Endodermal cell (in vitro differentiated cells): ENCODE measurements around the gene CDH23. TPM values are rescaled to one million over a fixed set of nuclear protein-coding genes. Genes with fewer than 3 reads are reported as not detected.

ENCODE experiments used
- DNase-seq: peaks from one replicate; pipeline ENCODE4 v3.0.0-alpha.2; 2017
- H3K27ac ChIP-seq: 2 replicates; pipeline ENCODE4 v1.5.1; 2013; ENCODE audit warnings: mild to moderate bottlenecking, low read depth, low read length, moderate library complexity
- H3K27me3 ChIP-seq: 2 replicates; pipeline ENCODE4 v1.6.1; 2013; ENCODE audit warnings: mild to moderate bottlenecking, low read length, moderate library complexity; ENCODE audit not compliant: insufficient read depth, control insufficient read depth, poor library complexity, severe bottlenecking
- H3K36me3 ChIP-seq: 2 replicates; pipeline ENCODE4 v1.7.0; 2013; ENCODE audit warnings: mild to moderate bottlenecking, low read length, moderate library complexity; ENCODE audit not compliant: control insufficient read depth, insufficient read depth
- H3K4me1 ChIP-seq: one replicate; pipeline ENCODE4 v1.7.0; 2013; ENCODE audit warnings: low read length; ENCODE audit not compliant: control insufficient read depth, insufficient read depth
- H3K4me3 ChIP-seq: 2 replicates; pipeline ENCODE4 v1.5.1; 2013; ENCODE audit warnings: mild to moderate bottlenecking, low read length, moderate library complexity
- H3K9ac ChIP-seq: 2 replicates; pipeline ENCODE4 v1.6.1; 2013; ENCODE audit warnings: mild to moderate bottlenecking, low read length, moderate library complexity; ENCODE audit not compliant: poor library complexity, severe bottlenecking; ENCODE audit errors: extremely low read depth
- H3K9me3 ChIP-seq: 2 replicates; pipeline ENCODE4 v1.6.1; 2013; ENCODE audit warnings: mild to moderate bottlenecking, low read length, moderate library complexity; ENCODE audit not compliant: control insufficient read depth
- H3K27ac Mint-ChIP-seq: 2 replicates; pipeline ENCODE4 v1.8.0; 2020; ENCODE audit warnings: mixed read lengths
- H3K27me3 Mint-ChIP-seq: 2 replicates; pipeline ENCODE4 v1.8.0; 2021; ENCODE audit warnings: mild to moderate bottlenecking, mixed read lengths; ENCODE audit not compliant: insufficient read depth
- H3K36me3 Mint-ChIP-seq: 2 replicates; pipeline ENCODE4 v1.8.0; 2020; ENCODE audit warnings: low read depth, mixed read lengths
- H3K4me1 Mint-ChIP-seq: 2 replicates; pipeline ENCODE4 v1.8.0; 2020; ENCODE audit warnings: mixed read lengths
- H3K4me3 Mint-ChIP-seq: 2 replicates; pipeline ENCODE4 v1.8.0; 2020; ENCODE audit warnings: mild to moderate bottlenecking, moderate library complexity, mixed read lengths
- H3K9me3 Mint-ChIP-seq: 2 replicates; pipeline ENCODE4 v1.8.0; 2020; ENCODE audit warnings: mild to moderate bottlenecking, mixed read lengths
- CTCF ChIP-seq: fragments of 200-600 bp; sonication (generic); conservative IDR thresholded peaks from 2 replicates; pipeline ENCODE4 v1.5.0; 2021; ENCODE audit warnings: antibody characterized with exemption, mild to moderate bottlenecking
- WGBS, 2 experiments: methylation state at CpG; one replicate each; pipeline versions ENCODE4 v1.1.5 to v1.1.7; 2013; ENCODE audit warnings: missing lambda C conversion rate in 2 of 2, mixed read lengths in 1 of 2; ENCODE audit not compliant: insufficient coverage in 1 of 2, insufficient read length in 1 of 2; 5-methylcytosine and 5-hydroxymethylcytosine counted together
- total RNA-seq, 2 donors: library from RNA; stranded (reverse); fragmentation: NEBNext Ultra II Directional in 1 of 2; extraction: Animal tissue kit (Norgen Biotek cat#: 25700) in 1 of 2; gene quantifications; 2 replicates in 1 of 2; 3 replicates in 1 of 2; pipeline ENCODE4 v1.2.1, GENCODE V29; 2021

CDH23 gene
- total RNA-seq, 2 donors from 2014 or later: 2.1 to 4.2 TPM

DNA sequence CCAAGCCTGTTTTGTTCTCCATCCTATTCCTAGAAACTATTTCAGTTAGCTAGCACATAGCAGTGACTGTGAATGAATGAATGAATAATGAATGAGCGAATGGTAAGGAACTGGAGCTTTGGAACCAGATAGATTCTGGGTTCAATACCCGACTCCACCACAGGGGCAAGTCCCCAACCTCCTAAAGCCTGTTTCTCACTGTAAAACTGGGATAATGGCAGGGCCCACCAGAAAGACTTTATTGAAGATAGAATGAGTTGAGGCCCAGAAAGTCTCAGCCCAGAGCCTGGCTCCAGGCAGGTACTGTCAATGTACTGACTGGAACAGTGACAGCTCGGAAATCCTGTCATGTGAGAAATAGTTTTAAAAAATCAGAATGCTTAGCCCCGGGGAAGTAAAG lies 1.1 kb upstream of the CDH23 start:
- Mint-ChIP-seq H3K36me3 (no peaks in the 10 kb centered on the region), H3K4me1 (peaks cover 5% of the 10 kb centered on the region), H3K4me3 (peak overlapping the region; percentile 49), H3K27me3 (peaks cover 83% of the 10 kb centered on the region), H3K9me3 (no peaks in the 10 kb centered on the region), H3K27ac (no peak overlapping the region)
- peaks cover 7% of the 10 kb centered on the region for H3K4me1 ChIP-seq
- H3K9ac ChIP-seq: no peak overlapping the region
- H3K36me3 ChIP-seq: no peaks in the 10 kb centered on the region
- no peak overlapping the region for H3K4me3 ChIP-seq
- H3K9me3 ChIP-seq: no peaks in the 10 kb centered on the region
- peak; percentile 52 for DNase-seq
- H3K27ac ChIP-seq: no peak overlapping the region
- TF ChIP-seq CTCF: no peak
- peaks cover 74% of the 10 kb centered on the region for H3K27me3 ChIP-seq
- WGBS, 2 experiments: 87 to 100% methylated on average over 1 to 4 of the region's 4 CpGs

- peak; percentile 90 for DNase-seq
- peak; percentile 70 for TF ChIP-seq CTCF
- no peak overlapping the region for H3K27ac Mint-ChIP-seq
- H3K27me3 Mint-ChIP-seq: peaks cover 83% of the 10 kb centered on the region
- H3K27me3 ChIP-seq: peaks cover 69% of the 10 kb centered on the region
- H3K9me3 Mint-ChIP-seq: no peaks in the 10 kb centered on the region
- peaks cover 7% of the 10 kb centered on the region for H3K4me1 ChIP-seq
- WGBS, 2 experiments: 13 to 21% methylated on average over 14 to 46 of the region's 46 CpGs
- H3K27ac ChIP-seq: no peak overlapping the region
- H3K9ac ChIP-seq: no peak overlapping the region
- peaks cover 5% of the 10 kb centered on the region for H3K4me1 Mint-ChIP-seq
- no peaks in the 10 kb centered on the region for H3K9me3 ChIP-seq
- peak overlapping the region; percentile 49 for H3K4me3 Mint-ChIP-seq
- H3K4me3 ChIP-seq: peak overlapping the region; percentile 75
- H3K36me3 ChIP-seq: no peaks in the 10 kb centered on the region
- H3K36me3 Mint-ChIP-seq: no peaks in the 10 kb centered on the region
These were observed 523 bp upstream of the CDH23 start for GRCh38 chr10:71396084-71396710.

- Histone ChIP-seq H3K4me3 (peak overlapping the region; percentile 71), H3K9ac (no peak overlapping the region), H3K27me3 (peaks cover 55% of the 10 kb centered on the region), H3K9me3 (no peaks in the 10 kb centered on the region), H3K27ac (no peak overlapping the region), H3K36me3 (no peaks in the 10 kb centered on the region), H3K4me1 (peaks cover 7% of the 10 kb centered on the region)
- Mint-ChIP-seq H3K27ac (no peak overlapping the region), H3K27me3 (peaks cover 73% of the 10 kb centered on the region), H3K4me1 (peaks cover 5% of the 10 kb centered on the region), H3K36me3 (no peaks in the 10 kb centered on the region), H3K4me3 (peak overlapping the region; percentile 49), H3K9me3 (no peaks in the 10 kb centered on the region)
- no peak for TF ChIP-seq CTCF
- DNase-seq: peak; percentile 71
- 2% methylated on average over 37 to 82 of the region's 82 CpGs for WGBS, 2 experiments
These were observed 834 bp downstream of the CDH23 start for GRCh38 chr10:71397296-71398212.
